Body of pancreas (tissue), 4 donors: Measurements from ENCODE around the gene QTRT2. TPM values are rescaled to one million over a fixed set of nuclear protein-coding genes. Genes with fewer than 3 reads are reported as not detected.

ENCODE experiments used
- ATAC-seq: fragments of 150-250 bp; one replicate; pipeline ENCODE4 v1.9.1; 2016
- DNase-seq, 4 donors: peaks; one replicate each; pipeline ENCODE4 v3.0.0-alpha.2; 2019
- H3K27ac ChIP-seq, 4 donors: fragments of 200-600 bp; sonication (generic); 1 replicate in 3 of 4; 2 replicates in 1 of 4; pipeline versions ENCODE4 v1.5.1 to v1.6.1; 2016 to 2019; ENCODE audit warnings: mild to moderate bottlenecking in 1 of 4, mixed read lengths in 1 of 4, moderate library complexity in 1 of 4
- H3K27me3 ChIP-seq, 2 donors: fragments of 200-600 bp; sonication (generic); one replicate each; pipeline ENCODE4 v1.6.0; 2016; ENCODE audit warnings: mild to moderate bottlenecking in 1 of 2
- H3K36me3 ChIP-seq, 2 donors: fragments of 200-600 bp; sonication (generic); replicated peaks in 1 of 2; 2 replicates each; pipeline ENCODE4 v1.5.1; 2016; ENCODE audit warnings: low read depth in 2 of 2; ENCODE audit not compliant: insufficient read depth in 1 of 2
- H3K4me1 ChIP-seq: fragments of 200-600 bp; sonication (generic); one replicate; pipeline ENCODE4 v1.6.0; 2016
- H3K4me3 ChIP-seq, 2 donors: fragments of 200-600 bp; sonication (generic); 1 replicate in 1 of 2; 2 replicates in 1 of 2; pipeline ENCODE4 v1.5.1; 2016 to 2019
- H3K9me3 ChIP-seq, 3 donors: fragments of 200-600 bp; sonication (generic); 1 replicate in 2 of 3; 2 replicates in 1 of 3; pipeline ENCODE4 v1.5.1; 2016
- POLR2A ChIP-seq, 3 donors: fragments of 450-650 bp; IDR thresholded peaks; one replicate each; pipeline ENCODE4 v1.6.1; 2016; ENCODE audit warnings: antibody characterized with exemption in 3 of 3, mild to moderate bottlenecking in 2 of 3
- WGBS, 2 donors: methylation state at CpG; one replicate each; pipeline ENCODE4 v1.1.5; 2017; 5-methylcytosine and 5-hydroxymethylcytosine counted together
- intact Hi-C: fragments of 100-400 bp; cut with DNase I; formaldehyde crosslinking; loops from one replicate; pipeline ENCODE4 v1.15.1; 2023
- total RNA-seq, 2 donors: library from RNA; depleted of rRNA; stranded (reverse); fragments of >200 nt; gene quantifications; one replicate each; pipeline ENCODE4 v1.1.0, GENCODE V29; 2016
- TF ChIP-seq, protein P1 (sequence below), 7 experiments: fragments of 450-650 bp in 4 of 7; fragments of 200-600 bp in 3 of 7; sonication (generic) in 3 of 7; IDR thresholded peaks; one replicate each; pipeline ENCODE4 v1.5.1; 2016 to 2019; ENCODE audit warnings: antibody characterized with exemption in 7 of 7

Gene QTRT2
- total RNA-seq, 2 donors from 2014 or later = 10.6 to 15.8 TPM

DNA sequence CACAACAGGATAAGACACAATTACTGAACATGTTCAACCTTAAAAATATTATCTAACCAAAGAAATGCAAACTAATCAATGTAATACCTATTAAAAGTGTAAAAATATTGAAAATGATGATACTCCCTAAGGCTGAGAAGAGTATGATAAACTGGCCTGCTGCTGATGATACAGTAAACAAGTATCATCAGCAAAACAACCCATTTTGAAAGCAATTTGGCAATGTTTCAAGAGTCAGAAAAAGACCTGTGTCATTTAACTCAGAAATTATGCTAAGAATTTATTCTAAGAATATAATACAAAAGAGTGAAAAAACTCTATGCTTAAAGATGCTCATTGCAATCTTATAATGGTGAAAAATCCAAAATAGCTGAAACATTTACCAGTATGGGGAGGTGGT is 22.3 kb upstream of the QTRT2 start:
- H3K36me3 ChIP-seq = peaks cover 0 to 4% of the 10 kb centered on the region in 2 donors
- intact Hi-C loops = no loop called here
- TF ChIP-seq, protein P1, sequence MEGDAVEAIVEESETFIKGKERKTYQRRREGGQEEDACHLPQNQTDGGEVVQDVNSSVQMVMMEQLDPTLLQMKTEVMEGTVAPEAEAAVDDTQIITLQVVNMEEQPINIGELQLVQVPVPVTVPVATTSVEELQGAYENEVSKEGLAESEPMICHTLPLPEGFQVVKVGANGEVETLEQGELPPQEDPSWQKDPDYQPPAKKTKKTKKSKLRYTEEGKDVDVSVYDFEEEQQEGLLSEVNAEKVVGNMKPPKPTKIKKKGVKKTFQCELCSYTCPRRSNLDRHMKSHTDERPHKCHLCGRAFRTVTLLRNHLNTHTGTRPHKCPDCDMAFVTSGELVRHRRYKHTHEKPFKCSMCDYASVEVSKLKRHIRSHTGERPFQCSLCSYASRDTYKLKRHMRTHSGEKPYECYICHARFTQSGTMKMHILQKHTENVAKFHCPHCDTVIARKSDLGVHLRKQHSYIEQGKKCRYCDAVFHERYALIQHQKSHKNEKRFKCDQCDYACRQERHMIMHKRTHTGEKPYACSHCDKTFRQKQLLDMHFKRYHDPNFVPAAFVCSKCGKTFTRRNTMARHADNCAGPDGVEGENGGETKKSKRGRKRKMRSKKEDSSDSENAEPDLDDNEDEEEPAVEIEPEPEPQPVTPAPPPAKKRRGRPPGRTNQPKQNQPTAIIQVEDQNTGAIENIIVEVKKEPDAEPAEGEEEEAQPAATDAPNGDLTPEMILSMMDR (IDR thresholded peaks at IDR 0.05) = no peak
- no peak for TF ChIP-seq POLR2A (IDR thresholded peaks at IDR 0.05)

GRCh38 chr3:114034787-114035545 is 21.6 kb upstream of the QTRT2 start:
- H3K9me3 ChIP-seq = no peaks in the 10 kb centered on the region
- no peak for TF ChIP-seq POLR2A (IDR thresholded peaks at IDR 0.05)
- TF ChIP-seq, protein P1 (IDR thresholded peaks at IDR 0.05) = no peak
- intact Hi-C loops = no loop called here
- DNase-seq = no peak
- no peak overlapping the region for H3K27ac ChIP-seq
- ATAC-seq = no peak
- 80 to 85% methylated on average over 5 of the region's 5 CpGs for WGBS, 2 donors
- peaks cover 0 to 5% of the 10 kb centered on the region in 2 donors for H3K36me3 ChIP-seq
- no peaks in the 10 kb centered on the region for H3K27me3 ChIP-seq
- H3K4me3 ChIP-seq = no peak overlapping the region
- no peaks in the 10 kb centered on the region for H3K4me1 ChIP-seq

More for the DNA sequence above, 22.3 kb upstream of the QTRT2 start:
- Histone ChIP-seq H3K27ac (no peak overlapping the region), H3K9me3 (no peaks in the 10 kb centered on the region), H3K27me3 (no peaks in the 10 kb centered on the region), H3K4me3 (no peak overlapping the region), H3K4me1 (no peaks in the 10 kb centered on the region)
- DNase-seq (no peak), ATAC-seq (no peak)

DNA sequence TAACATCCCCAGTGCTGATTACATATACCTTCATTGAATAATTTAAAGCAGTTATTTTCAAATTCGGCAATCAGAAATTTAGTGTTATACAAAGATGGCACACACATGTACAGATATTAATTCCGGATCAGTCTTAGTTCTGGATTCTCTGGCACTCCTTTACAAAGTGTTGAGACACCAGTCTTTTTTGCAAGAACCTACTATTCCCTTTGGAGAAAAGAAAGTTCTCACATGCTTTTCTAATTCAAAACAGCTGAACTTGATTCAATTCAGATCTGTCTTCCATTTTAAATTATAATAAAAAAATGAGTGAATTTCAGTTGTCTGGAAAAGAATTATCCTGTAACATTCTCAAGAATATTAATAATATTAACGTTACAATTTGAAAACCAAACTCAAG is 20.6 kb upstream of the QTRT2 start:
- Histone ChIP-seq H3K27ac (no peak overlapping the region), H3K4me1 (no peaks in the 10 kb centered on the region), H3K36me3 (peaks cover 0 to 7% of the 10 kb centered on the region in 2 donors), H3K27me3 (no peaks in the 10 kb centered on the region), H3K4me3 (no peak overlapping the region), H3K9me3 (no peaks in the 10 kb centered on the region)
- 85 to 88% methylated on average over 3 of the region's 3 CpGs for WGBS, 2 donors
- no peak for TF ChIP-seq POLR2A (IDR thresholded peaks at IDR 0.05)
- DNase-seq (no peak), ATAC-seq (no peak)
- intact Hi-C loops = no loop called here

DNA sequence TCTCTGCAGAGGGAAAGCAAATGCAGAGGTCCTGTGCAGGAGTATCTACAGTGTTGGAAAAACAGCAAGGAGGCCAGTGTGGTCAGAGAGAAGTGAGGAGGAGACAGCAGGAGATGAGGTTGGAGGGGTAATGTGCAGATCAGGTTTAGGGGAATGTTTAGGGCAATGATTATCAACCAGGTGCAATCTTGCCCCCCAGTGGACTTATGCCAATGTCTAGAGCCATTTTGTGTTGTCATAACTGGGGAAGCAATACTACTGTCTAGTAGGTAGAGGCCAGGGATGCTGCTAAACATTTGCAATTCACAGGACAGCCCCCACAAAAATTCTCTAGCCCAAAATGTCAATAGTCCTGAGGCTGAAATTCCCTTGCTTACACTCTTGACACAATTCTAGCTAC is 13.3 kb upstream of the QTRT2 start:
- H3K9me3 ChIP-seq = no peaks in the 10 kb centered on the region
- intact Hi-C loops = no loop called here
- no peak for ATAC-seq

DNA sequence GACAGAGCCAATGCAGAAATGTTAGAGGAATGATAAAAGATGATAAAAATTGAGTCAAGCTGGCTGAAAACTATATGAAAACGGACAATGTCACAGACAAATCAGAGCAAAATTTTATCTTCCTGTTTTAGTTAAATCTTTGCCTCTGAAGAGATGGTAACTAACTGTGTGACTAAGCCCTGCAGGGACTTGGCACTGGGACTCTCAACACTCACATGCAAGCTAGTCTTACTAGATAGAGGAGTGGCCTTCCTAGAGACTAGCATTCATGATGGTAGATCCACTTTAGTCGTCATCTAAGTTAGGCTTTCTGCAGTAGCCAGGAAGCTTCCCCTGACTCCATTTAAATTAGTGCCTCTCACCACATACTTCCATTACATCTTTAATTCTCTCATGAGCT is 4.3 kb upstream of the QTRT2 start:
- 84 to 87% methylated on average over 2 of the region's 2 CpGs for WGBS, 2 donors
- DNase-seq = no peak
- Histone ChIP-seq H3K4me1 (peaks cover 8% of the 10 kb centered on the region), H3K27me3 (no peaks in the 10 kb centered on the region), H3K9me3 (no peaks in the 10 kb centered on the region), H3K4me3 (no peak overlapping the region), H3K36me3 (no peaks in the 10 kb centered on the region), H3K27ac (no peak overlapping the region)
- ATAC-seq = no peak
- TF ChIP-seq, protein P1 (IDR thresholded peaks at IDR 0.05) = no peak
- no peak for TF ChIP-seq POLR2A (IDR thresholded peaks at IDR 0.05)
- intact Hi-C loops = no loop called here

More for the DNA sequence above, 13.3 kb upstream of the QTRT2 start:
- TF ChIP-seq, protein P1 (IDR thresholded peaks at IDR 0.05) = no peak
- TF ChIP-seq POLR2A (IDR thresholded peaks at IDR 0.05) = no peak
- H3K36me3 ChIP-seq = peaks cover 0 to 5% of the 10 kb centered on the region in 2 donors
- DNase-seq = no peak
- H3K4me3 ChIP-seq = no peak overlapping the region
- no peaks in the 10 kb centered on the region for H3K27me3 ChIP-seq
- H3K27ac ChIP-seq = no peak overlapping the region
- no peaks in the 10 kb centered on the region for H3K4me1 ChIP-seq
